ENCODE measurements around the gene THSD7A. TPM values are rescaled to one million over a fixed set of nuclear protein-coding genes. Genes with fewer than 3 reads are reported as not detected.

Gene THSD7A
- total RNA-seq, 3 donors from 2014 or later: 4.0 to 6.9 (median 4.4) TPM

GRCh38 chr7:11591055-11591633, 240.9 kb downstream of the THSD7A start:
- intact Hi-C loops (cut with DNase I; ENCODE audit: low total_unique reads): no loop called here
- Histone ChIP-seq H3K4me3 (no peak overlapping the region), H3K9me3 (no peaks in the 10 kb centered on the region), H3K4me1 (no peaks in the 10 kb centered on the region), H3K36me3 (no peaks in the 10 kb centered on the region), H3K27ac (no peak overlapping the region), H3K27me3 (no peaks in the 10 kb centered on the region)
- DNase-seq (ENCODE audit: low spot score in 2 of 2): no peak
- TF ChIP-seq POLR2AphosphoS5 (IDR thresholded peaks at IDR 0.05) (no peak), POLR2A (IDR thresholded peaks at IDR 0.05) (no peak), CTCF (IDR thresholded peaks at IDR 0.05) (no peak)

- no peaks in the 10 kb centered on the region for H3K27me3 ChIP-seq
- H3K9me3 ChIP-seq: no peaks in the 10 kb centered on the region
- H3K4me3 ChIP-seq: no peak overlapping the region
- DNase-seq (ENCODE audit: low spot score in 2 of 2): no peak
- TF ChIP-seq CTCF (IDR thresholded peaks at IDR 0.05): no peak
- no peak for TF ChIP-seq POLR2A (IDR thresholded peaks at IDR 0.05)
- no peak for TF ChIP-seq POLR2AphosphoS5 (IDR thresholded peaks at IDR 0.05)
- intact Hi-C loops (cut with DNase I; ENCODE audit: low total_unique reads): no loop called here
- no peaks in the 10 kb centered on the region for H3K4me1 ChIP-seq
- H3K36me3 ChIP-seq: no peaks in the 10 kb centered on the region
- no peak overlapping the region for H3K27ac ChIP-seq
Measured at GRCh38 chr7:11589251-11589650, 242.7 kb downstream of the THSD7A start.

DNA sequence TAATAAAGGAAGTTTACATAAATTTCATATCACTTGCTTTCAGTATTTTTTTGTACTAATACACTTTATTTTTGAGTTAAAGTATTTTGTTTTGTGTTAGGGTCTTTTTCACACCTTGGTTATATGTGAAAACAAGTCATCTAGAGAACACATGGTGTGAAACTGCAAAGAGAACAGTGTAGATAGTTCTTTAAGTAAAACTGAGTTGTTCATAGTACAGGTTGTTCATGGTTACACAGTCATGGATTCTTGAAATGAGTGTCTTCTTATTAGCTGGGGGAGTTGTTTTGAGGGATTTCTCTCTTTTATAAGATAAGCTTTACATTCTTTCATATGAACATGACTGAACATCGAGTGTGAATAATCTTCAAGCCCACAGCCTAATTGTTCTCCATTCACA, 244.2 kb downstream of the THSD7A start:
- intact Hi-C loops (cut with DNase I; ENCODE audit: low total_unique reads): no loop called here
- H3K9me3 ChIP-seq: no peaks in the 10 kb centered on the region
- no peak overlapping the region for H3K27ac ChIP-seq
- no peak for DNase-seq (ENCODE audit: low spot score in 2 of 2)
- no peaks in the 10 kb centered on the region for H3K27me3 ChIP-seq
- TF ChIP-seq CTCF (IDR thresholded peaks at IDR 0.05) (no peak), POLR2A (IDR thresholded peaks at IDR 0.05) (no peak), POLR2AphosphoS5 (IDR thresholded peaks at IDR 0.05) (no peak)
- H3K4me1 ChIP-seq: no peaks in the 10 kb centered on the region
- H3K36me3 ChIP-seq: no peaks in the 10 kb centered on the region
- no peak overlapping the region for H3K4me3 ChIP-seq

- TF ChIP-seq POLR2A (IDR thresholded peaks at IDR 0.05) (no peak), CTCF (IDR thresholded peaks at IDR 0.05) (no peak), POLR2AphosphoS5 (IDR thresholded peaks at IDR 0.05) (no peak)
- intact Hi-C loops (cut with DNase I; ENCODE audit: low total_unique reads): no loop called here
- no peak for DNase-seq (ENCODE audit: low spot score in 2 of 2)
- Histone ChIP-seq H3K9me3 (no peaks in the 10 kb centered on the region), H3K27me3 (no peaks in the 10 kb centered on the region), H3K4me3 (no peak overlapping the region), H3K27ac (no peak overlapping the region), H3K4me1 (no peaks in the 10 kb centered on the region), H3K36me3 (no peaks in the 10 kb centered on the region)
Measured at GRCh38 chr7:11587048-11587447, 244.9 kb downstream of the THSD7A start.

GRCh38 chr7:11584406-11585031, 247.5 kb downstream of the THSD7A start:
- Histone ChIP-seq H3K4me1 (no peaks in the 10 kb centered on the region), H3K27me3 (no peaks in the 10 kb centered on the region), H3K9me3 (no peaks in the 10 kb centered on the region), H3K4me3 (no peak overlapping the region), H3K27ac (no peak overlapping the region), H3K36me3 (no peaks in the 10 kb centered on the region)
- intact Hi-C loops (cut with DNase I; ENCODE audit: low total_unique reads): no loop called here
- no peak for TF ChIP-seq POLR2A (IDR thresholded peaks at IDR 0.05)
- no peak for TF ChIP-seq CTCF (IDR thresholded peaks at IDR 0.05)
- TF ChIP-seq POLR2AphosphoS5 (IDR thresholded peaks at IDR 0.05): no peak
- no peak for DNase-seq (ENCODE audit: low spot score in 2 of 2)

All from breast epithelium (tissue), 4 donors.